ENCODE data around the gene PPP2R2C. TPM values are rescaled to one million over a fixed set of nuclear protein-coding genes. Genes with fewer than 3 reads are reported as not detected.

The PPP2R2C gene
- total RNA-seq, 2 experiments from 2014 or later: not detected

GRCh38 chr4:6437826-6438238 lies 34.6 kb downstream of the PPP2R2C start:
- ChIA-PET POLR2A (no interaction called here), CTCF (ENCODE audit: unreplicated experiment) (no interaction called here)
- no peak for TF ChIP-seq EZH2phosphoT487 (IDR thresholded peaks at IDR 0.05; ENCODE audit: borderline replicate concordance, low read depth, low read length)
- TF ChIP-seq, protein P1, sequence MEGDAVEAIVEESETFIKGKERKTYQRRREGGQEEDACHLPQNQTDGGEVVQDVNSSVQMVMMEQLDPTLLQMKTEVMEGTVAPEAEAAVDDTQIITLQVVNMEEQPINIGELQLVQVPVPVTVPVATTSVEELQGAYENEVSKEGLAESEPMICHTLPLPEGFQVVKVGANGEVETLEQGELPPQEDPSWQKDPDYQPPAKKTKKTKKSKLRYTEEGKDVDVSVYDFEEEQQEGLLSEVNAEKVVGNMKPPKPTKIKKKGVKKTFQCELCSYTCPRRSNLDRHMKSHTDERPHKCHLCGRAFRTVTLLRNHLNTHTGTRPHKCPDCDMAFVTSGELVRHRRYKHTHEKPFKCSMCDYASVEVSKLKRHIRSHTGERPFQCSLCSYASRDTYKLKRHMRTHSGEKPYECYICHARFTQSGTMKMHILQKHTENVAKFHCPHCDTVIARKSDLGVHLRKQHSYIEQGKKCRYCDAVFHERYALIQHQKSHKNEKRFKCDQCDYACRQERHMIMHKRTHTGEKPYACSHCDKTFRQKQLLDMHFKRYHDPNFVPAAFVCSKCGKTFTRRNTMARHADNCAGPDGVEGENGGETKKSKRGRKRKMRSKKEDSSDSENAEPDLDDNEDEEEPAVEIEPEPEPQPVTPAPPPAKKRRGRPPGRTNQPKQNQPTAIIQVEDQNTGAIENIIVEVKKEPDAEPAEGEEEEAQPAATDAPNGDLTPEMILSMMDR (conservative IDR thresholded peaks at IDR 0.05; ENCODE audit: low read length): no peak
- Histone ChIP-seq H3K9me2 (ENCODE audit: insufficient read depth, low read length) (no peaks in the 10 kb centered on the region), H3K27ac (ENCODE audit: low read depth, low read length, poor library complexity, severe bottlenecking) (no peak overlapping the region), H3K36me3 (ENCODE audit: insufficient read depth, low read length) (no peaks in the 10 kb centered on the region), H4K20me1 (ENCODE audit: insufficient read depth, low read length) (no peaks in the 10 kb centered on the region), H2AFZ (ENCODE audit: low read length) (no peak overlapping the region), H3K79me2 (ENCODE audit: insufficient read depth, low read depth, low read length) (no peaks in the 10 kb centered on the region), H3K4me1 (ENCODE audit: insufficient read depth, low read length, poor library complexity, severe bottlenecking) (no peaks in the 10 kb centered on the region), H3K9me3 (ENCODE audit: low read length) (no peaks in the 10 kb centered on the region), H3K4me2 (ENCODE audit: low read length) (no peak overlapping the region), H3K4me3 (ENCODE audit: low read depth, low read length, poor library complexity, severe bottlenecking) (no peak overlapping the region)
- no TSS peak for BruUV-seq (replicated peaks)
- no peak for DNase-seq (ENCODE audit: low spot score)
- intact Hi-C loops (cut with micrococcal nuclease; ENCODE audit: unreplicated experiment): no loop called here

DNA sequence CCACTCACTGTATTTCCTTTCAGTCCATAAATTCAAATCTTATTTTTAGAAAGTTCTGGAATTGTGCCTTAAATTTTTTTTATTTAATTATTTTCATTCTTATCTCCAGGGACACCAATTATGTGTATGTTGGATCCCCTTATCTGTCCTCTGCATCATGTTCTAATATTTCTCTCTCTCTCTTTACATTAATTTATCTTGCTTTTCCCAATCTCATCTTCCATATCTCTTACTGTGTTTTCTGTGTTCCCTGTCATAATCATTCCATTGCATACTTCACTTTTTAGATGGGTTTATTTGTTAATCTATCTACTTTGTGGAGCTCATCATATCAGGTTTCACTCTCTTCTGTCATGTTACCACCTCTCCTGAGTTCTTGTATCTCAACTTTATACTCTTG lies 37.4 kb downstream of the PPP2R2C start:
- no peaks in the 10 kb centered on the region for H3K36me3 ChIP-seq (ENCODE audit: insufficient read depth, low read length)
- H3K4me1 ChIP-seq (ENCODE audit: insufficient read depth, low read length, poor library complexity, severe bottlenecking): no peaks in the 10 kb centered on the region
- DNase-seq (ENCODE audit: low spot score): no peak
- no peak overlapping the region for H3K27ac ChIP-seq (ENCODE audit: low read depth, low read length, poor library complexity, severe bottlenecking)
- no peak overlapping the region for H3K4me3 ChIP-seq (ENCODE audit: low read depth, low read length, poor library complexity, severe bottlenecking)
- ChIA-PET CTCF (ENCODE audit: unreplicated experiment) (no interaction called here), POLR2A (no interaction called here)
- no peaks in the 10 kb centered on the region for H4K20me1 ChIP-seq (ENCODE audit: insufficient read depth, low read length)
- no peak overlapping the region for H3K4me2 ChIP-seq (ENCODE audit: low read length)
- no peaks in the 10 kb centered on the region for H3K9me3 ChIP-seq (ENCODE audit: low read length)
- intact Hi-C loops (cut with micrococcal nuclease; ENCODE audit: unreplicated experiment): no loop called here
- no TSS peak for BruUV-seq (replicated peaks)
- TF ChIP-seq, protein P1 (conservative IDR thresholded peaks at IDR 0.05; ENCODE audit: low read length): no peak
- no peaks in the 10 kb centered on the region for H3K9me2 ChIP-seq (ENCODE audit: insufficient read depth, low read length)
- H3K79me2 ChIP-seq (ENCODE audit: insufficient read depth, low read depth, low read length): no peaks in the 10 kb centered on the region
- no peak overlapping the region for H2AFZ ChIP-seq (ENCODE audit: low read length)

- DNase-seq (ENCODE audit: low spot score): no peak
- POLR2A ChIA-PET: no interaction called here
- no peak overlapping the region for H3K4me2 ChIP-seq (ENCODE audit: low read length)
- H3K27ac ChIP-seq (ENCODE audit: low read depth, low read length, poor library complexity, severe bottlenecking): no peak overlapping the region
- intact Hi-C loops (cut with micrococcal nuclease; ENCODE audit: unreplicated experiment): no loop called here
- no peaks in the 10 kb centered on the region for H3K4me1 ChIP-seq (ENCODE audit: insufficient read depth, low read length, poor library complexity, severe bottlenecking)
- H3K9me2 ChIP-seq (ENCODE audit: insufficient read depth, low read length): no peaks in the 10 kb centered on the region
- H3K9me3 ChIP-seq (ENCODE audit: low read length): no peaks in the 10 kb centered on the region
- H3K4me3 ChIP-seq (ENCODE audit: low read depth, low read length, poor library complexity, severe bottlenecking): no peak overlapping the region
- no peaks in the 10 kb centered on the region for H4K20me1 ChIP-seq (ENCODE audit: insufficient read depth, low read length)
- H2AFZ ChIP-seq (ENCODE audit: low read length): no peak overlapping the region
- BruUV-seq (replicated peaks): no TSS peak
- CTCF ChIA-PET (ENCODE audit: unreplicated experiment): no interaction called here
- H3K36me3 ChIP-seq (ENCODE audit: insufficient read depth, low read length): no peaks in the 10 kb centered on the region
- no peak for TF ChIP-seq EZH2phosphoT487 (IDR thresholded peaks at IDR 0.05; ENCODE audit: borderline replicate concordance, low read depth, low read length)
- TF ChIP-seq, protein P1 (conservative IDR thresholded peaks at IDR 0.05; ENCODE audit: low read length): no peak
- H3K79me2 ChIP-seq (ENCODE audit: insufficient read depth, low read depth, low read length): no peaks in the 10 kb centered on the region
Observed at GRCh38 chr4:6430927-6431326, 41.5 kb downstream of the PPP2R2C start.

All from OCI-LY7 (cell line).